Measurements from ENCODE around the gene CDK17. TPM values are rescaled to one million over a fixed set of nuclear protein-coding genes. Genes with fewer than 3 reads are reported as not detected.

Gene CDK17
- total and polyA plus RNA-seq, 2 of the 8 experiments (the other 6 are each of a cell fraction or from before 2014, with no cell fraction given) = 5.8 to 20.0 TPM

- Histone ChIP-seq H3K9me3 (ENCODE audit: insufficient read depth in 2 of 2, low read depth in 1 of 2, low read length in 1 of 2) (no peaks in the 10 kb centered on the region), H2BK120ac (replicated peaks; ENCODE audit: low read depth, low read length) (no peak overlapping the region), H3K4me3 (ENCODE audit: extremely low read depth in 1 of 4, insufficient read depth in 2 of 4, low read depth in 3 of 4, low read length in 4 of 4) (no peak overlapping the region), H4K91ac (replicated peaks; ENCODE audit: insufficient read length, low read length) (no peak overlapping the region), H3K9ac (replicated peaks in 1 of 4; ENCODE audit: extremely low read depth in 1 of 4, low read depth in 3 of 4, low read length in 3 of 4) (no peak overlapping the region), H3K23me2 (ENCODE audit: low read depth, low read length) (no peaks in the 10 kb centered on the region), H3K79me2 (ENCODE audit: control insufficient read depth in 1 of 2, insufficient read depth in 2 of 2, low read length in 2 of 2) (peaks cover 0 to 62% of the 10 kb centered on the region in 2 experiments; a peak in 3 of 4 replicates), H2BK15ac (ENCODE audit: low read length) (no peak overlapping the region), H3K79me1 (ENCODE audit: low read depth, low read length) (peaks cover 6% of the 10 kb centered on the region), H2BK12ac (ENCODE audit: low read depth, low read length) (no peak overlapping the region), H4K20me1 (replicated peaks in 1 of 2; ENCODE audit: control insufficient read depth in 1 of 2, insufficient read depth in 2 of 2, low read length in 2 of 2) (peaks cover 0 to 3% of the 10 kb centered on the region in 2 experiments), H4K8ac (ENCODE audit: extremely low read depth, insufficient read depth, low read length) (no peak overlapping the region), H3K36me3 (ENCODE audit: control insufficient read depth in 2 of 4, insufficient read depth in 4 of 4, low read length in 3 of 4) (no peaks in the 10 kb centered on the region), H3K18ac (ENCODE audit: extremely low read depth, low read length) (no peak overlapping the region), H3K4me2 (ENCODE audit: insufficient read depth in 1 of 2, low read depth in 2 of 2, low read length in 2 of 2) (no peak overlapping the region), H4K5ac (ENCODE audit: insufficient read length, low read depth, low read length) (no peak overlapping the region), H3K27me3 (replicated peaks in 1 of 4; ENCODE audit: control insufficient read depth in 3 of 4, extremely low read depth in 1 of 4, insufficient read depth in 3 of 4, low read length in 3 of 4) (no peaks in the 10 kb centered on the region), H2AK5ac (ENCODE audit: low read depth, low read length) (no peak overlapping the region), H2AFZ (ENCODE audit: low read length) (no peak overlapping the region), H2BK5ac (ENCODE audit: low read depth, low read length) (no peak overlapping the region), H3K14ac (ENCODE audit: insufficient read length) (no peak overlapping the region), H3K23ac (ENCODE audit: insufficient read length) (no peak overlapping the region), H3K4ac (replicated peaks; ENCODE audit: insufficient read length, low read depth, low read length) (no peak overlapping the region), H2BK20ac (ENCODE audit: low read length) (no peak overlapping the region), H3K56ac (replicated peaks; ENCODE audit: insufficient read length, low read depth, low read length) (no peak overlapping the region), H3K27ac (ENCODE audit: low read depth, low read length) (no peak overlapping the region), H3K4me1 (replicated peaks in 1 of 4; ENCODE audit: control insufficient read depth in 3 of 4, insufficient read depth in 4 of 4, low read length in 3 of 4) (peaks cover 0 to 3% (median 0%) of the 10 kb centered on the region in 4 experiments; a peak in 1 of 7 replicates)
- 88% methylated on average over 3 of the region's 3 CpGs; no CpG with 5 or more reads in 1 of the 2 experiments for WGBS, 2 experiments (ENCODE audit: extremely low coverage in 1 of 2, insufficient coverage in 1 of 2, insufficient read length in 1 of 2, insufficient replicate concordance in 2 of 2, low coverage in 1 of 2, low lambda C conversion rate in 2 of 2, missing lambda C conversion rate in 1 of 2)
- FAIRE-seq (no peak), DNase-seq (ENCODE audit: low read depth in 1 of 2, low spot score in 2 of 2) (no peak)
- ChIA-PET CTCF (ENCODE audit: partially characterized antibody) (interaction anchor here (0.5 to 0.6 kb wide), 2 partner anchors 16 to 52 kb away, joined by 3 read pairs; no protein-coding TSS in a partner anchor), POLR2A (ENCODE audit: partially characterized antibody) (interaction anchor here (1.8 kb wide), 1 partner anchor 9 kb away, joined by 4 read pairs; no protein-coding TSS in a partner anchor)
- no peak for TF ChIP-seq TBP (IDR thresholded peaks at IDR 0.05; ENCODE audit: low read depth, low read length)
- no peak for TF ChIP-seq GABPA (IDR thresholded peaks at IDR 0.05; ENCODE audit: borderline replicate concordance, insufficient read depth, low read length)
- TF ChIP-seq HDAC2 (IDR thresholded peaks at IDR 0.05; ENCODE audit: borderline replicate concordance in 1 of 2, low read depth in 2 of 2, low read length in 2 of 2) = no peak
- TF ChIP-seq NANOG (IDR thresholded peaks at IDR 0.05; ENCODE audit: insufficient read depth, low read depth, low read length, poor library complexity, severe bottlenecking) = no peak
- no peak for TF ChIP-seq EZH2 (IDR thresholded peaks at IDR 0.05; ENCODE audit: low read depth, low read length, severe bottlenecking)
- no peak for TF ChIP-seq BCL11A (IDR thresholded peaks at IDR 0.05; ENCODE audit: low read depth in 2 of 2, low read length in 2 of 2)
- no peak for TF ChIP-seq SP1 (IDR thresholded peaks at IDR 0.05; ENCODE audit: low read depth, low read length)
- no peak for TF ChIP-seq TEAD4 (IDR thresholded peaks at IDR 0.05; ENCODE audit: low read depth, low read length)
- no peak for TF ChIP-seq JUND (IDR thresholded peaks at IDR 0.05; ENCODE audit: low read length)
- no peak for TF ChIP-seq MAFK (IDR thresholded peaks at IDR 0.05; ENCODE audit: low read depth, low read length)
- no peak for TF ChIP-seq CREB1 (IDR thresholded peaks at IDR 0.05)
- TF ChIP-seq CBX5 (IDR thresholded peaks at IDR 0.05; ENCODE audit: low read depth, low read length) = no peak
- TF ChIP-seq RBBP5 (IDR thresholded peaks at IDR 0.05; ENCODE audit: borderline replicate concordance, low read depth, low read length) = no peak
- TF ChIP-seq SP4 (IDR thresholded peaks at IDR 0.05; ENCODE audit: low read length) = no peak
Observed at GRCh38 chr12:96352161-96352835, 47.9 kb downstream of the CDK17 start.
